Inferior parietal cortex (tissue), 1 donor: ENCODE results near the gene TMEM41B.
A peak's percentile ranks its signal among the peaks of the same experiment; 100 is the strongest.

ENCODE experiments used
- DNase-seq: peaks from one replicate; pipeline ENCODE4 v3.0.0-alpha.2; 2016; ENCODE audit errors: extremely low spot score

Gene TMEM41B

GRCh38 chr11:9310485-9311090 lies 3.8 kb downstream of the TMEM41B start:
- DNase-seq = no peak

- DNase-seq = no peak
Measured at GRCh38 chr11:9304178-9304577, 10.2 kb downstream of the TMEM41B start.

DNA sequence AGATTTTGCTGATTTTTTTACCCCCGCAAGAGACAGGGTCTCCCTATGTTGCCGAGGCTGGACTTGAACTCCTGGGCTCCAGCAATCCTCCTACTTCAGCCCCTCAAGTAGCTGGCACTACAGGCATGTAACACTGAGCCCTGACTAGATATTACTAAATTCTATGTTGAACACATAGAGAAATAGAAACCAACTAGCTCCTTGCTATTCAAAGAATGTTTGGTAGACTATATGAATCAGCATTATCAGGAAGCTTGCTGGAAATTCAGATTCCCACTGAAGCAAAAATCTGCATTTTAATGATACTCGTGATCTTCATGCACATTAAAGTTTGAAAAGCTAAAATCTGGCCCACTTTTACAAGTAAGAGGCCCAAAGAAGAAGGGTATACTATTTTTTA lies 11.9 kb downstream of the TMEM41B start:
- no peak for DNase-seq

GRCh38 chr11:9301720-9302119 lies 12.7 kb downstream of the TMEM41B start:
- DNase-seq = no peak

GRCh38 chr11:9293646-9294045 lies 20.7 kb downstream of the TMEM41B start:
- no peak for DNase-seq

DNA sequence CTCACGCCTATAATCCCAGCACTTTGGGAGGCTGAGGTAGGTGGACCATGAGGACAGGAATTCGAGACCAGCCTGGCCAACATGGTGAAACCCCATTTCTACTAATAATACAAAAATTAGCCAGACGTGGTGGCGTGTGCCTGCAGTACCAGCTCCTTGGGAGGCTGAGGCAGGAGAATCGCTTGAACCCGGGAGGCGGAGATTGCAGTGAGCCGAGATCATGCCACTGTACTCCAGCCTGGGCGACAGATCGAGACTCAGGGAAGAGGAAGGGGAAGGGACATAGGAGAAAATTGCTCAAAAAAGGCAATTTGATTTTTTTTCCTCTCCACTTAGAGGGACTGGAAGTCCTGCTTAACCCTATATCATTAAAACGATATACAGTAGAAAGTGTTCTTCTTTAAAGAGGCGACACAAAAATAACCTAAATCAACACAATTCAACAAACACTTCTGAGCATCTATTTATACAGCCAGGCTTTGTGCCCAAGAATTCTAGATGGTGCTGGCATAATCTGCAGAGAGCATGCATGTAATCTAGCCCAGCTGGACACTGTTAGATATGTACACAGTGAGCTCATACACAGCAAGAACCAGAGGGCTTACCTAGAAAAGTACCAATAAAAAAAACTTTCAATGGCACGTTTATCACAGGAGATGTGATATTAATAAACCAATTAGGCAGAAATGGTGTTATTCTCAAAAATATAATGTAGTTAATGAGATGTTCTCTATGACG lies 28.4 kb downstream of the TMEM41B start:
- DNase-seq = no peak

DNA sequence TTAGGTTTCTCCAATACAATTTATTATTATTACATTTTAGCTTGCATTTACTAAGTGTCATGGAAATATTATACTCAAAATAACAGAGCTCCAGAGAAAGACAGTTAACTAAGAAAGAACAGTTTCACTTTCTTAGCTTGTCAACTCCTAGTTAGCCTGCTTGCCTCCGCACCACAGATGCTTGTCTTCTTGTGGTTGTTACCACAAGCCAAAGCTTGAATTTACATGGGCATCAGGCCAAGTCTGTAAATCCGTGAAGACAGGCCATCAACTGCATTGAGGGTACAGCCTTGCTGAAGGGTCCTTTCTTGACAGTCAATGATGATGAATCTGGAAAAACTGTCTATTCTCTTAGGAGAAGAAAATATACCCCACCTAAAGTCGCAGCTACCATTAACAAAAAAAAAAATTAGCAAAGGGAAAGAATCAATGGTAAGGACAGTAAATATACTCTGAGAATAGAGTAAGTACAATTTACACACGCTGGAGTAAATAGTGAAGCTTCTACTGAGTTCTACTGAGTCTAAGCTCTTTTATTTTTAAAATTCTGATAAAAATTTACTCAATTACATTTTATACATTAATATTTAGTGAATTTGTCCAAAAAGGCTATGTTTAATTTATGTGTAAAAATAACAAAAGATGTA lies 33.6 kb downstream of the TMEM41B start:
- DNase-seq = no peak

DNA sequence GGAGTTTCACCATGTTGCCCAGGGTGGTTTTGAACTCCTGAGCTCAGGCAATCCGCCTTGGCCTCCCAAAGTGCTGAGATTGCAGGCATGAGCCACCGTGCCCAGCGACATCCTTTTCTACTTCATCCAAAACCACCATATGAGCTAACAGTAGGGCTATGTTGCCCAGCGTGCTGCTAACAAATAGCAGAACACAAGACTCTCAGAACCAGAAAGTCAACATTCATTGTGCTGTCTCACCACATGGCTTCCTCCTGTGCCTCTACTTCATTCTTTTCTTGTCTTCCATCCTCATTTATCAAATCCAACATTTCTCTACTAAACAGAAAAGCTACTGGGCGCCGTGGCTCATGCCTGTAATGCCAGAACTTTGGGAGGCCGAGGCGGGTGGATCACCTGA lies 37.2 kb downstream of the TMEM41B start:
- no peak for DNase-seq

DNA sequence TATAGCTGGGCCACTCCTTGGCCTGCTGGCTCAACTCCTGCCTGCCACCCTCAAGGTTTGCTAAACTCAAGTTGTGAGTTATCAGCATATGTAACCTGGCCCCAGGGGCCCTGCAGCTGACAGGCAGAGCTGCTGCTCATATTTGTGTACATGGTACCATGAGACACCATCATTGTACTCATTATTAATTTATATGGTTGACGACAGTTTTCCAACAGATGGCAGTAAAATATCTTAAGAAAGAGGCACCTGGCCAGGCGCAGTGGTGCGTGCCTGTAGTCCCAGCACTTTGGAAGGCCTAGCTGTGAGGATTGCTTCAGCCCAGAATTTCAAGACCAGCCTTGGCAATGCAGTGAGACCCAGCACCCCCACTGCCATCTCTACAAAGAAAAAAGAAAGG lies 37.8 kb downstream of the TMEM41B start:
- no peak for DNase-seq

DNA sequence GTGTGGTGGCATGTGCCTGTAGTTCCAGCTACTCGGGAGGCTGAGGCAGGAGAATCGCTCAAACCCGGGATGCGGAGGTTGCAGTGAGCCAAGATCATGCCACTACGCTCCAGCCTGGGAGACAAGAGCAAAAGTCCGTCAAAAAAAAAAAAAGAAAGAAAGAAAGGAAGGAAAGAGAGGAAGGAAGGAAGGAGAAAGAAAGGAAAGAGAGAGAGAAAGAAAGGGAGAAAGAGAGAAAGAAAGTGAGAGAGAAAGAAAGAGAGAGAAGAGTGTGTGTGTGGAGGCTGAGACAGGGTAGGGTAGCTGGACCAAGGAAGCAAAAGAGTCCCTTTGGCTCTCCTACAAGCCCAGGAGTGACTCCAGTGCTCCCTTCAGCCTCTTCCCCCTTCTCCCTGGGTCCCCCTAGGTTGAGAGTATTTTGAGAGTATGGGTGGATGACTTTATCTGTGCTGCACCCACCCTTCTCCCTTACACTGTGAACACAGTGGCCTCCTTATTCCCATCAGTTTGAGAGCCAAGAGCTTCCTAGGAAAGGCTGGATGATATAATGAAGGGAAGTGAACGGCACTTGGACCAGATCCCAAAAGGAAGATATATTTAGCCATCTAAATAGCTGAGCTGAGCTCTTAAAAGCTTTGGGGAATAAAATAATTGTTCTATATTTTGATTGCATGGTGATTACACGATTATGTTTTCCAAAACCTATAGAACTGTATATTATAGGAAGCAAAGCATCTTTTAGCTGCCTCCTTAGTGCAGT lies 39.7 kb downstream of the TMEM41B start:
- DNase-seq = peak; percentile 39

DNA sequence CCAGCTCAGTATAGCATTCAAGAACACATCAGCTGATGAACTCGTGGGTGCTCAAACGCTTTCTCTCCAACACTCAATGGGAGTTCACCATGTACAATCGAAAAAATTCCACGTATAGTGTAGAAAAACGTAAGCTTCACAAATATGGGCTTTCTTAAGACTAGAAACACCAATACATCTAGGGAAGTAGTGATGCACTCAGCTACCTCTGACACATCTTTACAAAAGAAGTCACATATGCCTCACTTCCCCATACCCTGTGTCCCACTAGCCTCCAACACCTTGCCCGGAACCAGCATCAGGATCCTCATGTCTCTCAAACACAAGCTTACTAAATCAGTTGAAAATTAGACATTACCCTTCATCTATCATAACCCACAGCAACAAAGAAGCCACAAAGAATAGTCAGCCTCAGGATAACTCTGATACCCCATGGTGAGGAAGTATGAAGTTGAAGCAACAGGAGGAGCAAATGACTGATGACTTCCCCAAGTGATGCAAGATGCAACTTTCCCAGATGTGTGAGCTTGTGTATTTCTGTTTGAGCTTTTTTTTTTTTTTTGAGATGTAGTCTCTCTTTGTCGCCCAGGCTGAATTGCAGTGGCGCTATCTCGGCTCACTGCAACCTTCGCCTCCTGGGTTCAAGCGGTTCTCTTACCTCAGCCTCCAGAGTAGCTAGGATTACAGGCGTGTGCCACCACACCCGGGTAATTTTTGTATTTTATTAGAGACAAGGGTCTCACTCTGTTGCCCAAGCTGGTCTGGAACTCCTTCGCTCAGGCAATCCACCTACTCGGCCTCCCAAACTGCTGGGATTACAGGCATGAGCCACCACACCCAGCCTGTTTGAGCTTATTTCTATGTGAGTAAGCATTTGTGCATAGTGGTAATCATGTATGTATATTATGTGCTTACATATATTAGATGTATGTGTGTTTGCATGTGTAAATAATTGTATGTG lies 40.7 kb downstream of the TMEM41B start:
- DNase-seq = no peak

GRCh38 chr11:9269492-9270013 lies 44.8 kb downstream of the TMEM41B start:
- DNase-seq = no peak

GRCh38 chr11:9267680-9268079 lies 46.7 kb downstream of the TMEM41B start:
- no peak for DNase-seq

DNA sequence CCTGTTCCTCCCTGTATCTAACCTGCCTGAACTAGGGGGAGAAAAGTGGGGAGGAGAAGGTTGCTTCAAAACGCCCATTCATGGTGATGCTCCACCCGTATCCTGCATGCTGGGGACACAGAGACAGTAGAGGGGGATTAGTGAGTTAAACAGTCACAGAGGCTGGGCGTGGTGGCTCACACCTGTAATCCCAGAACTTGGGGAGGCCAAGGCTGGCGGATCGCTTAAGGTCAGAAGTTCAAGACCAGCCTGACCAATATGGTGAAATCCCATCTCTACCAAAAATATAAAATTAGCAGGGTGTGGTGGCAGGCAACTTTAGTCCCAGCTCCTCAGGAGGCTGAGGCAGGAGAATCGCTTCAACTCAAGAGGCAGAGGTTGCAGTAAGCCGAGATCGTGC lies 47.5 kb downstream of the TMEM41B start:
- DNase-seq = no peak

DNA sequence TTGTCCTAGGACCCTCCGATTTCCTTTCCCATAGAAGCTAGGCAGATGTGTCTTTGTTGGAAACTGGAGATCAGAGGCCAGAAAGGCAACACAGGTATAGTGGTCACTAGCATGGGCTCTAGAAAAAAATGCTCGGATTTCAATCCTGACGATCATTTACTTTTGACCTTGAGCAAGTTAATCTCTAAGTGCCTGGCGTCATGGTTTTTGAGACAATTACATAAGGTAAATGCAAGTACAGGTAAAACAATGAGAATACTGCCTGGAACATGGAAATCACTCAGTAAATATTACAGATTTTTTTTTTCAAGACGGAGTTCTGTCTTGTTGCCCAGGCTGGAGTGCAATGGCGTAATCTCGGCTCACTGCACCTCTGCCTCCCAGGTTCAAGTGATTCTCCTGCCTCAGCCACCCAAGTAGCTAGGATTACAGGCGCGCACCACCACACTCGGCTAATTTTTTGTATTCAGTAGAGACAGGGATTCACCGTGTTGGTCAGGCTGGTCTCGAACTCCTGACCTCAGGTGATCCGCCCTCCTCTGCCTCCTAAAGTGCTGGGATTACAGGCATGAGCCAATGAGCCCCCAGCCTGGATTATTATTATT lies 48.2 kb downstream of the TMEM41B start:
- no peak for DNase-seq

GRCh38 chr11:9265211-9266131 lies 48.9 kb downstream of the TMEM41B start, which contains the start of gene DENND5A:
DENND5A (minus strand) TSS chr11:9265350; CDS start chr11:9265069, 281 bp downstream.
- DNase-seq = peak; percentile 85

- peak; percentile 74 for DNase-seq
Measured at GRCh38 chr11:9264316-9265210, 49.8 kb downstream of the TMEM41B start.

GRCh38 chr11:9263840-9264315 lies 50.5 kb downstream of the TMEM41B start:
- DNase-seq = no peak
